Keratinocyte (primary cell): ENCODE measurements around the gene SERINC5. TPM values are rescaled to one million over a fixed set of nuclear protein-coding genes. Genes with fewer than 3 reads are reported as not detected.

Experiments
- DNase-seq: peaks from one replicate; pipeline ENCODE4 v3.0.0-alpha.2; 2011; ENCODE audit warnings: low read depth, missing footprints, low spot score
- FAIRE-seq: peaks from 2 replicates; lab custom pipeline; 2011; peaks lifted over from hg19 to GRCh38; lab: Jason Lieb, UNC
- H2AFZ ChIP-seq: 2 replicates; pipeline ENCODE4 v1.6.0; 2012; ENCODE audit warnings: low read length, control low read depth, inconsistent platforms; ENCODE audit not compliant: control insufficient read depth
- H3K27ac ChIP-seq: 2 replicates; pipeline ENCODE4 v1.5.1; 2011; ENCODE audit warnings: low read length; ENCODE audit not compliant: control insufficient read depth, insufficient read depth
- H3K27me3 ChIP-seq: 3 replicates; pipeline ENCODE4 v1.6.0; 2011; ENCODE audit warnings: low read length; ENCODE audit not compliant: control insufficient read depth, insufficient read depth; ENCODE audit errors: extremely low read depth
- H3K36me3 ChIP-seq, 2 experiments: 2 replicates in 1 of 2; 3 replicates in 1 of 2; pipeline ENCODE4 v1.5.1; 2011; ENCODE audit warnings: low read length in 2 of 2, mild to moderate bottlenecking in 1 of 2; ENCODE audit not compliant: control insufficient read depth in 2 of 2, insufficient read depth in 2 of 2; ENCODE audit errors: extremely low read depth in 1 of 2
- H3K4me1 ChIP-seq: 3 replicates; pipeline ENCODE4 v1.5.1; 2011; ENCODE audit warnings: low read length; ENCODE audit not compliant: control insufficient read depth, insufficient read depth; ENCODE audit errors: extremely low read depth
- H3K4me2 ChIP-seq: 3 replicates; pipeline ENCODE4 v1.6.0; 2011; ENCODE audit warnings: low read depth, low read length; ENCODE audit not compliant: control insufficient read depth, insufficient read depth; ENCODE audit errors: extremely low read depth
- H3K4me3 ChIP-seq, 3 experiments: fragments of 200-600 bp in 1 of 3; sonication (generic) in 1 of 3; 2 replicates in 2 of 3; 3 replicates in 1 of 3; pipeline ENCODE4 v1.5.1; 2011 to 2016; ENCODE audit warnings: low read length in 3 of 3, mild to moderate bottlenecking in 3 of 3, control low read depth in 2 of 3, inconsistent platforms in 1 of 3, low read depth in 1 of 3, mixed read lengths in 1 of 3, mixed run types in 1 of 3, moderate library complexity in 1 of 3; ENCODE audit not compliant: control insufficient read depth in 2 of 3, insufficient read depth in 2 of 3; ENCODE audit errors: extremely low read depth in 1 of 3
- H3K79me2 ChIP-seq: 2 replicates; pipeline ENCODE4 v1.6.0; 2012; ENCODE audit warnings: low read length; ENCODE audit not compliant: control insufficient read depth, insufficient read depth
- H3K9ac ChIP-seq: 3 replicates; pipeline ENCODE4 v1.6.0; 2011; ENCODE audit warnings: low read length; ENCODE audit not compliant: control insufficient read depth, insufficient read depth; ENCODE audit errors: extremely low read depth
- H3K9me1 ChIP-seq: 3 replicates; pipeline ENCODE4 v1.6.0; 2011; ENCODE audit warnings: low read length; ENCODE audit not compliant: control insufficient read depth, insufficient read depth; ENCODE audit errors: extremely low read depth
- H3K9me3 ChIP-seq: 2 replicates; pipeline ENCODE4 v1.5.1; 2012; ENCODE audit warnings: low read depth, low read length; ENCODE audit not compliant: control insufficient read depth
- H4K20me1 ChIP-seq: 3 replicates; pipeline ENCODE4 v1.6.0; 2011; ENCODE audit warnings: low read length; ENCODE audit not compliant: control insufficient read depth, insufficient read depth; ENCODE audit errors: extremely low read depth
- CTCF ChIP-seq, 3 experiments: IDR thresholded peaks in 1 of 3; conservative IDR thresholded peaks in 1 of 3; optimal IDR thresholded peaks in 1 of 3; 2 replicates in 2 of 3; 3 replicates in 1 of 3; pipeline versions ENCODE3 to v1.5.1; 2011; ENCODE audit warnings: low read length in 3 of 3, mild to moderate bottlenecking in 3 of 3, moderate library complexity in 2 of 3, control low read depth in 1 of 3, inconsistent platforms in 1 of 3; ENCODE audit not compliant: insufficient read depth in 2 of 3; ENCODE audit errors: extremely low read depth in 1 of 3
- EZH2 ChIP-seq: IDR thresholded peaks from one replicate; pipeline ENCODE4 v1.6.1; 2012; ENCODE audit warnings: inconsistent platforms, mild to moderate bottlenecking, low read length, moderate library complexity
- dilution Hi-C: fragments of 300-500 bp; cut with MboI; formaldehyde crosslinking; loops from one replicate; pipeline ENCODE4 v1.7.0; 2020; ENCODE audit warnings: low sequenced_read_pairs; ENCODE audit not compliant: extremely low pct_ligation_motif_present
- polyA plus RNA-seq, 5 experiments: library from polyadenylated mRNA; depleted of rRNA in 3 of 5; stranded (reverse) in 3 of 5; stranded (forward) in 1 of 5; unstranded in 1 of 5; fragments of >200 nt; gene quantifications; 1 replicate in 1 of 5; 2 replicates in 3 of 5; 3 replicates in 1 of 5; pipeline versions ENCODE4 v1.2.1 to v1.2.3, GENCODE V29; 2011 to 2012; ENCODE audit warnings: missing spikeins in 2 of 5, low read depth in 1 of 5, low replicate concordance in 1 of 5

The SERINC5 gene
- polyA plus RNA-seq, 1 donor (not counting 4 experiments of a cell fraction or from before 2014, with no cell fraction given) = 20.0 TPM

GRCh38 chr5:80105698-80106439 is 150.0 kb downstream of the SERINC5 start:
- no peak for DNase-seq
- dilution Hi-C loops = no loop called here
- Histone ChIP-seq H2AFZ (no peak overlapping the region), H3K79me2 (no peaks in the 10 kb centered on the region), H3K27me3 (no peaks in the 10 kb centered on the region), H3K9me1 (no peaks in the 10 kb centered on the region), H3K9ac (no peak overlapping the region), H4K20me1 (no peaks in the 10 kb centered on the region), H3K9me3 (no peaks in the 10 kb centered on the region), H3K4me3 (no peak overlapping the region), H3K4me1 (no peaks in the 10 kb centered on the region), H3K36me3 (no peaks in the 10 kb centered on the region), H3K4me2 (no peak overlapping the region), H3K27ac (no peak overlapping the region)
- FAIRE-seq = no peak
- TF ChIP-seq CTCF (optimal IDR thresholded peaks at IDR 0.05 in 1 of 3, IDR thresholded peaks at IDR 0.05 in 1 of 3, conservative IDR thresholded peaks at IDR 0.05 in 1 of 3; ENCODE audit: extremely low read depth in 1 of 3, insufficient read depth in 2 of 3, low read length in 3 of 3) (no peak), EZH2 (no peak)

- H3K79me2 ChIP-seq = no peaks in the 10 kb centered on the region
- no peaks in the 10 kb centered on the region for H3K9me3 ChIP-seq
- H3K27me3 ChIP-seq = no peaks in the 10 kb centered on the region
- no peak overlapping the region for H3K4me2 ChIP-seq
- no peaks in the 10 kb centered on the region for H4K20me1 ChIP-seq
- H3K9ac ChIP-seq = no peak overlapping the region
- no peaks in the 10 kb centered on the region for H3K9me1 ChIP-seq
- DNase-seq = no peak
- H2AFZ ChIP-seq = no peak overlapping the region
- no peak overlapping the region for H3K27ac ChIP-seq
- no peaks in the 10 kb centered on the region for H3K4me1 ChIP-seq
- dilution Hi-C loops = no loop called here
- H3K36me3 ChIP-seq = no peaks in the 10 kb centered on the region
- FAIRE-seq = no peak
- TF ChIP-seq EZH2 = no peak
- no peak for TF ChIP-seq CTCF (optimal IDR thresholded peaks at IDR 0.05 in 1 of 3, IDR thresholded peaks at IDR 0.05 in 1 of 3, conservative IDR thresholded peaks at IDR 0.05 in 1 of 3; ENCODE audit: extremely low read depth in 1 of 3, insufficient read depth in 2 of 3, low read length in 3 of 3)
- no peak overlapping the region for H3K4me3 ChIP-seq
These were observed 152.5 kb downstream of the SERINC5 start for GRCh38 chr5:80103371-80103770.
